RPMI8226 (cell line): Measurements from ENCODE around the gene NPC1.
"Not testable (repeated sequence)": the region's sequence is repeated elsewhere in the genome, so short reads cannot be mapped to it uniquely, and the experiment has no call there.

ENCODE experiments used
- DNase-seq: peaks from one replicate; pipeline ENCODE4 v3.0.0-alpha.2; 2015

NPC1 gene

GRCh38 chr18:23586249-23587196 is at the start of gene NPC1:
NPC1 (minus strand) TSS chr18:23586506; CDS start chr18:23586343, 163 bp downstream.
- peak; percentile 98 for DNase-seq

- no peak for DNase-seq
Observed at GRCh38 chr18:23636071-23636399, 49.7 kb upstream of the NPC1 start.

- DNase-seq, result peak; percentile 12
Observed at GRCh38 chr18:23635283-23636070, 49.2 kb upstream of the NPC1 start.

- DNase-seq, result no peak
Observed at GRCh38 chr18:23634692-23635091, 48.4 kb upstream of the NPC1 start.

GRCh38 chr18:23632615-23633014 is 46.3 kb upstream of the NPC1 start:
- no peak for DNase-seq

GRCh38 chr18:23631746-23632145 is 45.4 kb upstream of the NPC1 start:
- no peak for DNase-seq

GRCh38 chr18:23631312-23631711 is 45.0 kb upstream of the NPC1 start:
- no peak for DNase-seq

GRCh38 chr18:23629444-23629946 is 43.2 kb upstream of the NPC1 start:
- DNase-seq, result no peak

GRCh38 chr18:23627970-23628369 is 41.7 kb upstream of the NPC1 start:
- DNase-seq, result no peak

- no peak for DNase-seq
Observed at GRCh38 chr18:23627321-23627720, 41.0 kb upstream of the NPC1 start.

GRCh38 chr18:23626451-23627279 is 40.4 kb upstream of the NPC1 start:
- no peak for DNase-seq

- DNase-seq, result no peak
Observed at GRCh38 chr18:23623040-23623439, 36.7 kb upstream of the NPC1 start.

- DNase-seq, result no peak
Observed at GRCh38 chr18:23619388-23619881, 33.1 kb upstream of the NPC1 start.

GRCh38 chr18:23618862-23619387 is 32.6 kb upstream of the NPC1 start:
- DNase-seq, result no peak

GRCh38 chr18:23617412-23618014 is 31.2 kb upstream of the NPC1 start:
- no peak for DNase-seq

GRCh38 chr18:23616258-23616657 is 30.0 kb upstream of the NPC1 start:
- DNase-seq, result no peak

GRCh38 chr18:23614891-23615290 is 28.6 kb upstream of the NPC1 start:
- peak; percentile 24 for DNase-seq

- no peak for DNase-seq
Observed at GRCh38 chr18:23614413-23614812, 28.1 kb upstream of the NPC1 start.

GRCh38 chr18:23613091-23613475 is 26.8 kb upstream of the NPC1 start:
- not testable (repeated sequence) for DNase-seq

GRCh38 chr18:23612434-23613090 is 26.3 kb upstream of the NPC1 start:
- no peak for DNase-seq

- DNase-seq, result no peak
Observed at GRCh38 chr18:23609390-23610023, 23.2 kb upstream of the NPC1 start.
